ENCODE measurements around the gene SLC48A1.
"Not testable (repeated sequence)": the region's sequence is repeated elsewhere in the genome, so short reads cannot be mapped to it uniquely, and the experiment has no call there.

Gene SLC48A1

GRCh38 chr12:47807338-47807737 is 34.3 kb downstream of the SLC48A1 start:
- no peak overlapping the region for H3K4me3 ChIP-seq (ENCODE audit: control insufficient read depth, low read depth, low read length)
- TF ChIP-seq CTCF (conservative IDR thresholded peaks at IDR 0.05; ENCODE audit: control insufficient read depth, insufficient read depth, low read depth, low read length): no peak

GRCh38 chr12:47808050-47808449 is 35.0 kb downstream of the SLC48A1 start:
- H3K4me3 ChIP-seq (ENCODE audit: control insufficient read depth, low read depth, low read length): no peak overlapping the region
- DNase-seq (ENCODE audit: low read depth): peak; percentile 53
- no peak for TF ChIP-seq CTCF (conservative IDR thresholded peaks at IDR 0.05; ENCODE audit: control insufficient read depth, insufficient read depth, low read depth, low read length)

More at GRCh38 chr12:47807338-47807737, 34.3 kb downstream of the SLC48A1 start:
- no peak for DNase-seq (ENCODE audit: low read depth)

GRCh38 chr12:47808574-47809365 is 35.7 kb downstream of the SLC48A1 start:
- no peak overlapping the region for H3K4me3 ChIP-seq (ENCODE audit: control insufficient read depth, low read depth, low read length)
- peak; percentile 37 for DNase-seq (ENCODE audit: low read depth)
- TF ChIP-seq CTCF (conservative IDR thresholded peaks at IDR 0.05; ENCODE audit: control insufficient read depth, insufficient read depth, low read depth, low read length): peak; percentile 6

GRCh38 chr12:47809518-47809917 is 36.5 kb downstream of the SLC48A1 start:
- not testable (repeated sequence) for H3K4me3 ChIP-seq (ENCODE audit: control insufficient read depth, low read depth, low read length); DNase-seq (ENCODE audit: low read depth)

GRCh38 chr12:47811072-47811396 is 38.0 kb downstream of the SLC48A1 start:
- no peak for DNase-seq (ENCODE audit: low read depth)
- no peak for TF ChIP-seq CTCF (conservative IDR thresholded peaks at IDR 0.05; ENCODE audit: control insufficient read depth, insufficient read depth, low read depth, low read length)
- no peak overlapping the region for H3K4me3 ChIP-seq (ENCODE audit: control insufficient read depth, low read depth, low read length)

GRCh38 chr12:47811581-47812484 is 38.8 kb downstream of the SLC48A1 start:
- peak; percentile 97 for DNase-seq (ENCODE audit: low read depth)
- no peak for TF ChIP-seq CTCF (conservative IDR thresholded peaks at IDR 0.05; ENCODE audit: control insufficient read depth, insufficient read depth, low read depth, low read length)
- H3K4me3 ChIP-seq (ENCODE audit: control insufficient read depth, low read depth, low read length): peak overlapping the region; percentile 15

Measured in fibroblast of mammary gland (primary cell).